GM18505 (cell line): ENCODE measurements around the gene MUC16.

Experiments used
- ATAC-seq: cut with Tn5 transposase; IDR thresholded peaks from one replicate; pipeline ENCODE4 v1.9.1; 2021; ENCODE audit not compliant: unreplicated experiment
- POLR2A ChIP-seq: IDR thresholded peaks from 4 replicates; pipeline ENCODE4 v1.6.1; 2011; ENCODE audit warnings: borderline replicate concordance; ENCODE audit not compliant: insufficient read depth, insufficient read length; ENCODE audit errors: extremely low read depth

Gene MUC16

DNA sequence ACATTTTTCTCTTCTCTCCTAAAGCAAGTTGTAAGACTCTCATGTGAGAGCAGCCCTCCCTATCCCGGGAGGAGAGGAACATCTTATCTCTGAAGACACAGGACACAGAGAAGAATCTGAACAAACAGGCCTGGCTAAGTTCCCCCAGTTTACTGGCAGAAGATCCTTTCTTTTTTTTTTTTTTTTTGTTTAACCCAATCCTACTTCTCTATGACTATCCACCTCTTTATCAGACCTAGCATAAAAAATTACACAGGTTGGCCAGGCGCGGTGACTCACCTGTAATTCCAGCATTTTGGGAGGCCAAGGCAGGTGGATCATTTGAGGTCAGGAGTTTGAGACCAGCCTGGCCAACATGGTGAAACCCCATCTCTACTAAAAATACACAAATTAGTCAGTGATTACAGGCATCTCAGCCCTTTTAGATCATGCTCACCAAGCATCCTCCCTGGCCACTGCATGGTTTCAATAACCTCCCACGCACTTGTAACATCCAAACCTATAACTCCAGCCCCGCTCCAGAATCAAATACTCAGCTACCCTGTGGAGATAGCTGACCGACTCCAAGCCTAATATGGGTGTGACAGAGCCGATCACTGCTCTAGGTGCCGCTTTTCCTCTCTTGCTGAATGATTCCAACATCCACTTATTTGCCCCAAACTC, 27.3 kb upstream of the MUC16 start:
- no peak for ATAC-seq
- no peak for TF ChIP-seq POLR2A

- no peak for ATAC-seq
- TF ChIP-seq POLR2A, result no peak
Measured at GRCh38 chr19:9032136-9032631, 22.0 kb upstream of the MUC16 start.

- ATAC-seq, result no peak
- TF ChIP-seq POLR2A, result no peak
Measured at GRCh38 chr19:9018163-9018875, 8.1 kb upstream of the MUC16 start.

DNA sequence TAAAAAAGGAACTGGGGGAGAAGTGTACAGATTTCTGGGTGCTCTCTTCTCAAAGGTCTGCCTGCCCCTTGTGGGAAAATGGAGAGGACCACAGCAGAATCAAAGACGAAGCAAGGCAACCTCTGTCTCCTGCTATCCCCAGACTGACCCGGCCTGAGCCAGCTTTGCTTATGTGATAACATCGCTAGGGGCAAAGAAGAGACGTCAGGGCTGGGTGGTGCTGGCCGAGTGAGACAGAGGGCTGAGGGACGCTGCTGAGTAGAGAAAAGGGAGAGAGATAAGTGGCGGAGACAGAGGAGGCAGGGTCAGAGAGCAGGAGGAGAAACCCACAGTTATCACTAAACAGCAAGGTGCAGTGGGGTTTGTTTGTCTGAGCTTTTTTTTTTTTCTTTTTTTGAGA, 4.6 kb upstream of the MUC16 start:
- no peak for ATAC-seq
- no peak for TF ChIP-seq POLR2A

DNA sequence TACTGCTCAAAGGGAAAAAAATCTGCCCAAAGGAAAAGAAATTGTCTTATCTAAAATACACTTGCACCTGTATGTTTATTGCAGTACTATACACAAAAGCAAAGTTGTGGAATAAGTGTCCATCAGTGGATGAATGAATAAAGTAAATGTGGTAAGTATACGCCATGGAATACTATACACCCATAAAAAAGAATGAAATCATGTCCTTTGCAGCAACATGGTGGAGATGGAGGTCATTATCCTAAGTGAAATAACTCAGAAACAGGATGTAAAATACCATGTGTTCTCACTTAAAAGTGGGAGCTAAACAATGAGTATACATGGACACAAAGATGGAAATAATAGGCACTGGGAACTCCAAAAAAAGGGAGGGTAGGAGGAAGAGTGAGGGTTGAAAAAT, 3.8 kb upstream of the MUC16 start:
- no peak for TF ChIP-seq POLR2A
- no peak for ATAC-seq

DNA sequence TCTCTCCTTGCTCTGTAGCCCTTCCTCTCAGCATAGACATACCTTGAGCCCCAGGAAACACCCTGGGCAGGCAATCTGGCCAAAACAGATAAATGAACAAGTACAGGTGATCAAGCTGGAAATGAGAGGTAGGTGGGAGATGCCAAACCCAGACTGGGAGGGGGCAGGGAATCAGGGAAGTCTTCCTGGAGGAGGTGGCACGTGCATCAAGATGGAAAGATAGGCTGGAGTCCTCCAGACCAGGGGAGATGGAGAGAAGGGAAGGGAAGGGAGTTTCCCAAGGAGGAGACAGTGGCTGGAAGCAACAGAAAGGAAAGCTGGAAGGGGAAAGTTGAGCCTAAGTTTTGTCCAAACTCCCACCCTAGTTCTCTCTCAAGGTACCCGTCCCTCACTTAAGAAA, 1.7 kb upstream of the MUC16 start:
- no peak for ATAC-seq
- TF ChIP-seq POLR2A, result no peak

GRCh38 chr19:9010693-9011092, 484 bp upstream of the MUC16 start:
- ATAC-seq, result no peak
- TF ChIP-seq POLR2A, result no peak

GRCh38 chr19:9009431-9009830, 778 bp downstream of the MUC16 start:
- no peak for TF ChIP-seq POLR2A

GRCh38 chr19:9008667-9009066, 1.5 kb downstream of the MUC16 start:
- ATAC-seq, result no peak
- TF ChIP-seq POLR2A, result no peak

More at GRCh38 chr19:9009431-9009830, 778 bp downstream of the MUC16 start:
- ATAC-seq, result no peak

DNA sequence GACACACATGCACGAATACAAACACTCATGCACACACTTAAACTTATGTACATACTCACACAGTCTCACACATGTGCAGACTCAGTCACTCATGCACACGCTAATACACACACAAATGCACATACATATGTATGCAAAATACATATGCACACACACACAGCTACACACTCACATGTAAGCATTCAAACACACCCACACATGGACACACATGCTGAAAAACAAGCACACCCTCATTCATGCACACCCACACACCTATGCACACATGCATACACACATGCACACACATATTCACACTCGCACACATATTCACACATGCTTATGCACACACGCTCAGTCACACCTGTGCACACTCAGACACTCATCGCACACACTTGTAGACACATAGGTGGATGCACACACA, 9.3 kb downstream of the MUC16 start:
- TF ChIP-seq POLR2A, result no peak
- ATAC-seq, result no peak

DNA sequence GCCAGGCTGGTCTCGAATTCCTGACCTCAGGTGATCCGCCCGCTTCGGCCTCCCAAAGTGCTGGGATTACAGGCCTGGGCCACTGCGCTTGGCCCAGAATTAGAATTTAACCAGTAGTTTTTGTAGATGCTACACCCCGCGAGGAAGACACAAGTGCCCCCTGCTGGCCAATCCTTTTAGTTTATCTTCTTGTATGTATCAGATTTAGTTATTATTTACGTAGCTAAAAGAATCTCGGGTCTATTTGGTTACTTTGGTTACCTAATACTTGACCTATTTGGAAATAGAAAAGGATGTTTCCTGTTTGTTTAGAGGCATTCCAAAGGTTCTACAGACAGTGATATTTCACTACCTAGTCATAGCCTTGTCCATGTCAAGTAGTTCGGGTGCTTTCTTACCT, 22.0 kb downstream of the MUC16 start:
- TF ChIP-seq POLR2A, result no peak
- no peak for ATAC-seq

- ATAC-seq, result no peak
- TF ChIP-seq POLR2A, result no peak
Measured at GRCh38 chr19:8986296-8986695, 23.9 kb downstream of the MUC16 start.

- no peak for TF ChIP-seq POLR2A
- no peak for ATAC-seq
Measured at GRCh38 chr19:8973501-8974091, 36.6 kb downstream of the MUC16 start.

- TF ChIP-seq POLR2A, result no peak
Measured at GRCh38 chr19:8965887-8966286, 44.3 kb downstream of the MUC16 start.

More at GRCh38 chr19:8965887-8966286, 44.3 kb downstream of the MUC16 start:
- ATAC-seq, result no peak
